A673 (cell line): ENCODE measurements around the gene CCDC122.

Experiments used
- EZH2 ChIP-seq: fragments of 200-600 bp; sonication (generic); IDR thresholded peaks from 2 replicates; pipeline ENCODE4 v1.6.1; 2017; ENCODE audit warnings: borderline replicate concordance, low read depth, mild to moderate bottlenecking, mixed read lengths, antibody characterized with exemption, low read length; ENCODE audit not compliant: poor library complexity, severe bottlenecking
- TF ChIP-seq, protein P1 (sequence below): fragments of 300-800, 200-600 bp; sonication (generic); conservative IDR thresholded peaks from 2 replicates; pipeline ENCODE4 v1.5.1; 2017; ENCODE audit warnings: low read depth, mild to moderate bottlenecking, antibody characterized with exemption, low read length, moderate library complexity, mixed read lengths

DNA sequence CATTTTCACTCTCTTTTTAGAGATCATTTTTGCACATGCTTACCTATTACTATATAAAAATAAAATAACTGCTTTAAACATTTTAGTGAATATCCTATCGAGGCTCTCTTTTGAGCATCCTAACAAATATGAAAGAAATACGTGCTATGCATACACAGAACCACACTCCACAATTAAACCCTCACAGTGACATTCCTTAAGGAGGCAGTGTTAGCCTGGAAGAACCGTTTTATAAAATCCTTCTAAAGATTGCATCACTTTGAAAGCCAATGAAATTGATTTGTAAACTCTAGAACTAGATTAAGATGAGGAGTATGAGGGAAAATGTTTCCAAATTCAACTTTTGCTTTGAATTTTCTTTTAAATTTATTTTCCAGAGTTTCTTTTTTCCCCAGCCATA is 81.7 kb downstream of the CCDC122 start:
- TF ChIP-seq, protein P1, sequence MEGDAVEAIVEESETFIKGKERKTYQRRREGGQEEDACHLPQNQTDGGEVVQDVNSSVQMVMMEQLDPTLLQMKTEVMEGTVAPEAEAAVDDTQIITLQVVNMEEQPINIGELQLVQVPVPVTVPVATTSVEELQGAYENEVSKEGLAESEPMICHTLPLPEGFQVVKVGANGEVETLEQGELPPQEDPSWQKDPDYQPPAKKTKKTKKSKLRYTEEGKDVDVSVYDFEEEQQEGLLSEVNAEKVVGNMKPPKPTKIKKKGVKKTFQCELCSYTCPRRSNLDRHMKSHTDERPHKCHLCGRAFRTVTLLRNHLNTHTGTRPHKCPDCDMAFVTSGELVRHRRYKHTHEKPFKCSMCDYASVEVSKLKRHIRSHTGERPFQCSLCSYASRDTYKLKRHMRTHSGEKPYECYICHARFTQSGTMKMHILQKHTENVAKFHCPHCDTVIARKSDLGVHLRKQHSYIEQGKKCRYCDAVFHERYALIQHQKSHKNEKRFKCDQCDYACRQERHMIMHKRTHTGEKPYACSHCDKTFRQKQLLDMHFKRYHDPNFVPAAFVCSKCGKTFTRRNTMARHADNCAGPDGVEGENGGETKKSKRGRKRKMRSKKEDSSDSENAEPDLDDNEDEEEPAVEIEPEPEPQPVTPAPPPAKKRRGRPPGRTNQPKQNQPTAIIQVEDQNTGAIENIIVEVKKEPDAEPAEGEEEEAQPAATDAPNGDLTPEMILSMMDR: no peak; the same call in 1 of the 2 replicates
- TF ChIP-seq EZH2: no peak
